ENCODE measurements around the gene ELOVL7. TPM values are rescaled to one million over a fixed set of nuclear protein-coding genes. Genes with fewer than 3 reads are reported as not detected.

The ELOVL7 gene
- total and polyA plus RNA-seq, 4 experiments from 2014 or later, result not detected

GRCh38 chr5:60763061-60763460 is 81.0 kb downstream of the ELOVL7 start:
- Mint-ChIP-seq H3K36me3 (no peaks in the 10 kb centered on the region), H3K4me3 (no peak overlapping the region), H3K27ac (no peak overlapping the region), H3K4me1 (no peaks in the 10 kb centered on the region), H3K9me3 (peaks cover 0 to 2% (median 0%) of the 10 kb centered on the region in 8 donors), H3K27me3 (peaks cover 4 to 5% of the 10 kb centered on the region in 2 donors)
- Histone ChIP-seq H3K4me1 (ENCODE audit: insufficient read depth, low read length) (no peaks in the 10 kb centered on the region), H3K27ac (ENCODE audit: low read depth, low read length) (no peak overlapping the region), H3K27me3 (ENCODE audit: insufficient read depth, low read length) (no peaks in the 10 kb centered on the region), H3K4me3 (ENCODE audit: low read length in 2 of 2) (no peak overlapping the region), H3K9me3 (ENCODE audit: control insufficient read depth in 1 of 2, low read length in 2 of 2) (no peaks in the 10 kb centered on the region), H3K36me3 (ENCODE audit: insufficient read depth, low read length) (no peaks in the 10 kb centered on the region)
- no peak for DNase-seq
- ChIA-PET POLR2A (ENCODE audit: partially characterized antibody) (no interaction called here), CTCF (ENCODE audit: partially characterized antibody) (no interaction called here)
- intact Hi-C loops (cut with micrococcal nuclease), result no loop called here

- no peaks in the 10 kb centered on the region for H3K36me3 Mint-ChIP-seq
- H3K36me3 ChIP-seq (ENCODE audit: insufficient read depth, low read length), result no peaks in the 10 kb centered on the region
- DNase-seq, result no peak
- H3K9me3 Mint-ChIP-seq, result peaks cover 0 to 2% (median 0%) of the 10 kb centered on the region in 8 donors
- H3K4me1 ChIP-seq (ENCODE audit: insufficient read depth, low read length), result no peaks in the 10 kb centered on the region
- H3K9me3 ChIP-seq (ENCODE audit: control insufficient read depth in 1 of 2, low read length in 2 of 2), result no peaks in the 10 kb centered on the region
- no peak overlapping the region for H3K27ac ChIP-seq (ENCODE audit: low read depth, low read length)
- POLR2A ChIA-PET (ENCODE audit: partially characterized antibody), result no interaction called here
- no peak overlapping the region for H3K27ac Mint-ChIP-seq
- no peak overlapping the region for H3K4me3 ChIP-seq (ENCODE audit: low read length in 2 of 2)
- no peaks in the 10 kb centered on the region for H3K4me1 Mint-ChIP-seq
- CTCF ChIA-PET (ENCODE audit: partially characterized antibody), result no interaction called here
- no peak overlapping the region for H3K4me3 Mint-ChIP-seq
- no peaks in the 10 kb centered on the region for H3K27me3 ChIP-seq (ENCODE audit: insufficient read depth, low read length)
- intact Hi-C loops (cut with micrococcal nuclease), result no loop called here
- H3K27me3 Mint-ChIP-seq, result no peaks in the 10 kb centered on the region
These were observed 89.6 kb downstream of the ELOVL7 start for GRCh38 chr5:60754495-60754894.

- Histone ChIP-seq H3K4me1 (ENCODE audit: insufficient read depth, low read length) (no peaks in the 10 kb centered on the region), H3K27me3 (ENCODE audit: insufficient read depth, low read length) (no peaks in the 10 kb centered on the region), H3K9me3 (ENCODE audit: control insufficient read depth in 1 of 2, low read length in 2 of 2) (no peaks in the 10 kb centered on the region), H3K36me3 (ENCODE audit: insufficient read depth, low read length) (no peaks in the 10 kb centered on the region), H3K27ac (ENCODE audit: low read depth, low read length) (no peak overlapping the region), H3K4me3 (ENCODE audit: low read length in 2 of 2) (no peak overlapping the region)
- no peak overlapping the region for H3K4me3 Mint-ChIP-seq
- ChIA-PET POLR2A (ENCODE audit: partially characterized antibody) (no interaction called here), CTCF (ENCODE audit: partially characterized antibody) (interaction anchor here (1.5 kb wide), 1 partner anchor 9 kb away, joined by 3 read pairs; no protein-coding TSS in a partner anchor)
- no peak overlapping the region for H3K27ac Mint-ChIP-seq
- intact Hi-C loops (cut with micrococcal nuclease), result no loop called here
- peaks cover 0 to 19% (median 13%) of the 10 kb centered on the region in 8 donors for H3K9me3 Mint-ChIP-seq
- H3K36me3 Mint-ChIP-seq, result no peaks in the 10 kb centered on the region
- no peaks in the 10 kb centered on the region for H3K4me1 Mint-ChIP-seq
- H3K27me3 Mint-ChIP-seq, result peaks cover 1 to 5% of the 10 kb centered on the region in 2 donors
- DNase-seq, result no peak
These were observed 99.4 kb downstream of the ELOVL7 start for GRCh38 chr5:60744682-60745081.

- no peaks in the 10 kb centered on the region for H3K4me1 Mint-ChIP-seq
- Histone ChIP-seq H3K4me1 (ENCODE audit: insufficient read depth, low read length) (no peaks in the 10 kb centered on the region), H3K27me3 (ENCODE audit: insufficient read depth, low read length) (no peaks in the 10 kb centered on the region), H3K36me3 (ENCODE audit: insufficient read depth, low read length) (no peaks in the 10 kb centered on the region), H3K9me3 (ENCODE audit: control insufficient read depth in 1 of 2, low read length in 2 of 2) (no peaks in the 10 kb centered on the region), H3K27ac (ENCODE audit: low read depth, low read length) (no peak overlapping the region), H3K4me3 (ENCODE audit: low read length in 2 of 2) (no peak overlapping the region)
- no peak overlapping the region for H3K4me3 Mint-ChIP-seq
- no peak for DNase-seq
- H3K27me3 Mint-ChIP-seq, result peaks cover 0 to 5% of the 10 kb centered on the region in 2 donors
- no peak overlapping the region for H3K27ac Mint-ChIP-seq
- POLR2A ChIA-PET (ENCODE audit: partially characterized antibody), result no interaction called here
- intact Hi-C loops (cut with micrococcal nuclease), result no loop called here
- H3K36me3 Mint-ChIP-seq, result no peaks in the 10 kb centered on the region
- CTCF ChIA-PET (ENCODE audit: partially characterized antibody), result interaction anchor here (1.5 kb wide), 1 partner anchor 8 kb away, joined by 3 read pairs; no protein-coding TSS in a partner anchor
- H3K9me3 Mint-ChIP-seq, result peaks cover 0 to 27% (median 14%) of the 10 kb centered on the region in 8 donors
These were observed 100.4 kb downstream of the ELOVL7 start for GRCh38 chr5:60743511-60744314.

GRCh38 chr5:60740322-60740721 is 103.7 kb downstream of the ELOVL7 start:
- Histone ChIP-seq H3K36me3 (ENCODE audit: insufficient read depth, low read length) (no peaks in the 10 kb centered on the region), H3K9me3 (ENCODE audit: control insufficient read depth in 1 of 2, low read length in 2 of 2) (no peaks in the 10 kb centered on the region), H3K4me1 (ENCODE audit: insufficient read depth, low read length) (no peaks in the 10 kb centered on the region), H3K27ac (ENCODE audit: low read depth, low read length) (no peak overlapping the region), H3K27me3 (ENCODE audit: insufficient read depth, low read length) (no peaks in the 10 kb centered on the region), H3K4me3 (ENCODE audit: low read length in 2 of 2) (no peak overlapping the region)
- Mint-ChIP-seq H3K27me3 (peaks cover 0 to 3% of the 10 kb centered on the region in 2 donors), H3K27ac (no peak overlapping the region), H3K4me3 (no peak overlapping the region), H3K36me3 (no peaks in the 10 kb centered on the region), H3K9me3 (peaks cover 0 to 32% (median 14%) of the 10 kb centered on the region in 8 donors), H3K4me1 (no peaks in the 10 kb centered on the region)
- intact Hi-C loops (cut with micrococcal nuclease), result no loop called here
- POLR2A ChIA-PET (ENCODE audit: partially characterized antibody), result no interaction called here
- DNase-seq, result no peak
- CTCF ChIA-PET (ENCODE audit: partially characterized antibody), result no interaction called here

- no peak overlapping the region for H3K27ac Mint-ChIP-seq
- Histone ChIP-seq H3K27ac (ENCODE audit: low read depth, low read length) (no peak overlapping the region), H3K4me1 (ENCODE audit: insufficient read depth, low read length) (no peaks in the 10 kb centered on the region), H3K27me3 (ENCODE audit: insufficient read depth, low read length) (no peaks in the 10 kb centered on the region), H3K4me3 (ENCODE audit: low read length in 2 of 2) (no peak overlapping the region), H3K36me3 (ENCODE audit: insufficient read depth, low read length) (no peaks in the 10 kb centered on the region), H3K9me3 (ENCODE audit: control insufficient read depth in 1 of 2, low read length in 2 of 2) (no peaks in the 10 kb centered on the region)
- ChIA-PET CTCF (ENCODE audit: partially characterized antibody) (no interaction called here), POLR2A (ENCODE audit: partially characterized antibody) (no interaction called here)
- no peak overlapping the region for H3K4me3 Mint-ChIP-seq
- DNase-seq, result no peak
- peaks cover 0 to 3% of the 10 kb centered on the region in 2 donors for H3K27me3 Mint-ChIP-seq
- no peaks in the 10 kb centered on the region for H3K4me1 Mint-ChIP-seq
- intact Hi-C loops (cut with micrococcal nuclease), result no loop called here
- peaks cover 0 to 31% (median 14%) of the 10 kb centered on the region in 8 donors for H3K9me3 Mint-ChIP-seq
- no peaks in the 10 kb centered on the region for H3K36me3 Mint-ChIP-seq
These were observed 105.1 kb downstream of the ELOVL7 start for GRCh38 chr5:60738933-60739332.

GRCh38 chr5:60738461-60738860 is 105.6 kb downstream of the ELOVL7 start:
- H3K36me3 Mint-ChIP-seq, result no peaks in the 10 kb centered on the region
- intact Hi-C loops (cut with micrococcal nuclease), result no loop called here
- ChIA-PET CTCF (ENCODE audit: partially characterized antibody) (no interaction called here), POLR2A (ENCODE audit: partially characterized antibody) (no interaction called here)
- H3K4me1 ChIP-seq (ENCODE audit: insufficient read depth, low read length), result no peaks in the 10 kb centered on the region
- H3K27ac Mint-ChIP-seq, result no peak overlapping the region
- no peaks in the 10 kb centered on the region for H3K4me1 Mint-ChIP-seq
- no peaks in the 10 kb centered on the region for H3K36me3 ChIP-seq (ENCODE audit: insufficient read depth, low read length)
- no peaks in the 10 kb centered on the region for H3K27me3 ChIP-seq (ENCODE audit: insufficient read depth, low read length)
- H3K9me3 Mint-ChIP-seq, result peaks cover 0 to 31% (median 14%) of the 10 kb centered on the region in 8 donors
- H3K9me3 ChIP-seq (ENCODE audit: control insufficient read depth in 1 of 2, low read length in 2 of 2), result no peaks in the 10 kb centered on the region
- no peak for DNase-seq
- H3K4me3 Mint-ChIP-seq, result no peak overlapping the region
- no peak overlapping the region for H3K27ac ChIP-seq (ENCODE audit: low read depth, low read length)
- H3K4me3 ChIP-seq (ENCODE audit: low read length in 2 of 2), result no peak overlapping the region
- H3K27me3 Mint-ChIP-seq, result peaks cover 0 to 3% of the 10 kb centered on the region in 2 donors

Data from CD4-positive, alpha-beta memory T cell (primary cell).